COLO668 (cell line): ENCODE results near the gene PCLO.
"Not testable (repeated sequence)": the region's sequence is repeated elsewhere in the genome, so short reads cannot be mapped to it uniquely, and the experiment has no call there.

ENCODE experiments used
- DNase-seq: peaks from one replicate; lab custom pipeline; 2025; ENCODE audit not compliant: unreplicated experiment; lab: John Stamatoyannopoulos, UW

PCLO gene

DNA sequence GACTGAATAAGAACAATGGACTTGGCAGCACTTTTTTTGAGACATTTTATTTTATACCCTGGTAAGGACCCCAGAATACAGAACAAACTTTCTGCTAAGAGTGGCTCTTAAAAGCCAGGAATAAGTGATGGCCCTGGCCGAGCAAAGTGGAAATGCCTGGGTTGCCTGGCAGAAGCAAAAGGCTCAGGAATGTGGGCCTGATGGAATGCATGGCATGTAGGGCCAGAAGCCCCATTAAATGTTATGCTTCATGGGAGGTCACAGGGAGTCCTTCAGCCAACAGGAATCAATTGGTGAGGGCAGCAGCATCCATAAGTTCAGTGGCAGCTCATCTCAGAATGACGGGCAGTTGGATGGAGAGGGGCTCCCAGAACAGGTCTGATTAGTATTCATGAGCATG lies 417.6 kb downstream of the PCLO start:
- DNase-seq = no peak

- no peak for DNase-seq
Observed at GRCh38 chr7:82742163-82742562, 420.5 kb downstream of the PCLO start.

- DNase-seq = no peak
Observed at GRCh38 chr7:82741493-82741892, 421.2 kb downstream of the PCLO start.

DNA sequence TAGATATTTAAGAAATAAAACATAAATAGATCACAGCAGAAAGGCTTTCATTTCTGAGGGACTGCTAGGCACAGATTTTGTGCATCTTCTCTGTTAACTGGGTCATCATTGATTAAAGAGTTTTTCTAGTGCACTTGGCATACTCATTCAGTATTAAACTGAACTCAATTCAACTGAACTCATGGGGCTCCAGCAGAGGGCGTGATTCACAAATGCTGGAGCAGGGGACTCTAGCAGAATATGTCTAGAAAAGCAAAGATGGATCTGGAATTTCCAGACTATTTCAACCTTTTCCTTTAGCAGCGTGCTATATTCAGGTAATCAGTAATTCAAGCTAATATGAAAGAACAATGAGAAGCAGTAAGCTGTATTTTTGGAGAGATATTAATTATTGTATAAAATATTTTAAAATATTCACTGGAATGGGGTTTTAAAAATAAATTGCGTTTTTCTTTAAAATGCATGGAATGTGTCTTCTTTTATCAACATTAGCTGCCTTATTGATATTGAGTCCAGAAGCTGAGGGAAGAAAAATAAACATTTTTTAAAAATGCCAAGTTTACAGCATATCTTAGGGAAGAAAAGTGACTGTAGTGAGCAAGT lies 422.3 kb downstream of the PCLO start:
- DNase-seq = peak; percentile 65

DNA sequence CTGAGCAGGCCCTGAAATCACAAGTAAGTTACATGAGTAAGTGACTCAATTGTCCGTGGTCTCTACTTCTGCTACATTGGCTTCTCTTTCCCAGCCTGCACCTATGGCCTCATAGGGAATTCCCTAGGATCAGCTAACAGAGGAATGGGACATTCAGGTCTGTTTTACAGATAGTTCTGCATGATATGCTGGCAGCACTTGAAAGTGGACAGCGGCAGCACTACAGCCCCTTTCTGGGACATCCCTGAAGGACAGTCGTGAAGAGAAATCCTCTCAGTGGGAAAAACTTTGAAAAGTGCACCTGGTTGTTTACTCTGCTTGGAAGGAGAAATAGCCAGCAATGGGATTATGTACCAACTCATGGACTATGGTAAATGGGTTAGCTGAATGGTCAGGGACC lies 426.1 kb downstream of the PCLO start:
- no peak for DNase-seq

DNA sequence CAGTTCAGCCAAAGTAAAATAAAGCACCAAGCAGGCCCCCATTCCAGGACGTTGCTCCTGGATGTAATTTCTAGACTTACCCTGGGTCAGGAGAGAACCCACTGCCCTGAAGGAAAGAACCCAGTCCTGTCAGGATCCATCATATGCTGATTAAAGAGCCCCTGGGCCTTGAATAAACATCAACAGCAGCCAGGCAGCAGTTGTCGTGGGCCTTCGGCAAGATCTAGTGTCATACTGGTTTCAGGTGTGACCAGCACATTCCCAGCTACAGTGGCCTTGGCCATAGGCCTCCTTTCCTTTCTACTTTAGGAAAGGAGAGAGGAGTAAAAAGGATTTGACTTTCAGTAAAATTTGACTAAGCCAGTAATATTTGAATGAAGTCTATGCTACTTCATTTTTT lies 430.0 kb downstream of the PCLO start:
- no peak for DNase-seq

GRCh38 chr7:82729172-82730030 lies 433.3 kb downstream of the PCLO start:
- DNase-seq = peak; percentile 15

DNA sequence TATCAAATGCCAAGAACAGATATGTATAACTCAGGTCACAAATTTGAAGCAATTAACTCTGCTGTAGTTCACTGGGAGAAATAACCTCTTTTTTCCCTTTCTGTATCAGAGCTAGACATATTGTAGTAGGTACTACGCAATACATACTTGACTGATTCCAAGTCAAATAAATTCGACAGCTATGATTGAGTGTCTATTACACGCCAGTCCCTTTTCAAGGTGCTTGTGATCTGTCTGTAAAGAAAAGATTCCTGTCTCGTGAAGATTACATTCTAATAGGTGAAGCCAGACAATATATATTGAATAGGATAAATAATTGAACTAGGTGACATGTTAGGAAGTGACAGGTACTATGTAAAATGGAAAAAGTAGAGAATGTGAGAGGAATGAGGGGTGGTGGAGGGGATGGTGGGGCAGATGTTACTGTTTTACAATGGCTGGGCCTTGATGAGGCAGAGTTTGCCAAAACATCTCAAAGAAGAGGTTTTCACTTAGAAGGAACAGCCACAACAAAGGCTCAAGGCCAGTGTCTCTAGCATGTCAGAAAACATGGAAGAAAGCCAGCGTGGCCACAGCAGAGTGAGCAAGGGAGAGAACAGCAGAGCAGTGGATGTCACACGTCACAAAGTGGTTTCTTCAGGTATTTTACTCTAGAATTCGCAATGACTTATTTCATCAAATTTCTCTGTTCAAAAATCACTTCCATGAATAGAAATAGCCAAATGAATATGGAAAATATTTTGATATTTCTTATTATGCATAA lies 436.5 kb downstream of the PCLO start:
- no peak for DNase-seq

GRCh38 chr7:82723411-82723810 lies 439.3 kb downstream of the PCLO start:
- DNase-seq = no peak

GRCh38 chr7:82722946-82723345 lies 439.7 kb downstream of the PCLO start:
- no peak for DNase-seq

GRCh38 chr7:82715344-82715743 lies 447.3 kb downstream of the PCLO start:
- no peak for DNase-seq

DNA sequence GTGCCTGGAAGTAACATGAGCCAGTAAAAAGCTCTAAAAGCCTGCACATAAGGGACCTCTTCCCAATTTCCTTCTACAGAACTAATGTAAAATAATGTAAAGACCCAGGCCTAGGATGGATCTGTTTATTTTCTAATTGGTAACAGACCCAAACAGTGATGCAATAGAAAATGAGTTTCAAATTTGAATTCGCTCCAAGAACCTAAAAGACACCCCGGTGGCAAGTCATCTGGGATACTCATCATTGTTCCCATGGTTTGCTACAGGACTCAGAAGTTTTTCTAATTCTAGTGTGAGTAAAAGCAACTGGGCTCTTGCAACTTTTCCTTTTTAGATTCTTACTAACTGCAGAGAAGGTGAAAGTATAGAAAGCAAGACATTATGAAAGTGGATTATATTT lies 447.8 kb downstream of the PCLO start:
- DNase-seq = no peak

- no peak for DNase-seq
Observed at GRCh38 chr7:82713506-82713905, 449.2 kb downstream of the PCLO start.

DNA sequence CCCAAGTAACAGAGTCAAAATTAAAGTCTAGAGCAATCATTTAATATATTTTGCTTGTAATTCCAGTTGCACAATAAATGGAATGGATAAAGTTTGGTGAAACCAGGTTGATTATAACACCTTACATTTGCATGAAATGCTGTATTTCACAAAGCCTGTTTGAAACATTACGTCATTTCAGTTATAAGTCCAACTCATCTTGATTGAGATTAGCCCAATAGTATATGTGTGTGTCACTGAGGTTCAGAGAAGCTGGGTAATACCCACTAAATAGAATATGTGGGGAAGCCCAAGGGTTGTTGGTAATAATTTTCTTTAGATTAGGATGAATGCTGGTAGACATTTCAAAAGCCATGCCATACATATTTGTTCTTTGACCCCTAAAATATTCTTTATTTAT lies 456.3 kb downstream of the PCLO start:
- not testable (repeated sequence) for DNase-seq

GRCh38 chr7:82705517-82706260 lies 457.0 kb downstream of the PCLO start:
- no peak for DNase-seq

DNA sequence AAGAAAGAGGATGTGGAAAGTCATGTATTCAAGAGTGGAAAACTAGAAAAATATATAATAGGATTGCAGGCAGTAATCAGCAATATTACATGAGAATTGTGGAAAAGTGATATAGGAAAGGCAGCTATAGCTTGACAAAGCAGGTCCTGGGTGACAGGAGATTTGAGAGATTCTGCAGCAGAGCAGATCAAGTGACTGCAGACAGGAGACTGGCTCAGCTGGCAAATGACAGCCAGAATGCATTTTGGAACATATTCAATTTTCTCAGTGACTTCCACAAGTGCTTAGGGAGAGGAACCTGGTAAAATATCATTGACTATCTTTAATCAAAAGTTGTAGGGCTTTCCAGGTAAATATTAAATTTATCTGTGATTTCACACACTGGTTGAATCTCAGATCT lies 458.6 kb downstream of the PCLO start:
- DNase-seq = no peak
